WI38 (cell line): ENCODE results near the gene ACE.

ENCODE experiments used
- H3K4me3 ChIP-seq: 2 replicates; pipeline ENCODE4 v1.5.1; 2011; ENCODE audit warnings: low read depth, mild to moderate bottlenecking, control low read depth, low read length
- CTCF ChIP-seq: IDR thresholded peaks from 2 replicates; pipeline ENCODE4 v1.5.1; 2012; ENCODE audit warnings: low read depth, mild to moderate bottlenecking, control low read depth, low read length

ACE gene

GRCh38 chr17:63440127-63440769, 36.6 kb upstream of the ACE start:
- TF ChIP-seq CTCF: no peak
- no peak overlapping the region for H3K4me3 ChIP-seq

- no peak for TF ChIP-seq CTCF
- H3K4me3 ChIP-seq: no peak overlapping the region
Observed at GRCh38 chr17:63440770-63441335, 36.0 kb upstream of the ACE start.

GRCh38 chr17:63441654-63442053, 35.2 kb upstream of the ACE start:
- no peak for TF ChIP-seq CTCF
- no peak overlapping the region for H3K4me3 ChIP-seq

- no peak overlapping the region for H3K4me3 ChIP-seq
Observed at GRCh38 chr17:63442074-63442473, 34.8 kb upstream of the ACE start.

GRCh38 chr17:63442549-63443035, 34.3 kb upstream of the ACE start:
- 0 out of 2 replicates have a peak, but pooled peaks have one; percentile 6 for TF ChIP-seq CTCF
- no peak overlapping the region for H3K4me3 ChIP-seq

More at GRCh38 chr17:63442074-63442473, 34.8 kb upstream of the ACE start:
- no peak for TF ChIP-seq CTCF

- H3K4me3 ChIP-seq: no peak overlapping the region
- no peak for TF ChIP-seq CTCF
Observed at GRCh38 chr17:63443053-63443452, 33.8 kb upstream of the ACE start.

GRCh38 chr17:63444457-63444856, 32.4 kb upstream of the ACE start:
- TF ChIP-seq CTCF: no peak
- no peak overlapping the region for H3K4me3 ChIP-seq
